Measurements from ENCODE around the gene CCL16.

DNA sequence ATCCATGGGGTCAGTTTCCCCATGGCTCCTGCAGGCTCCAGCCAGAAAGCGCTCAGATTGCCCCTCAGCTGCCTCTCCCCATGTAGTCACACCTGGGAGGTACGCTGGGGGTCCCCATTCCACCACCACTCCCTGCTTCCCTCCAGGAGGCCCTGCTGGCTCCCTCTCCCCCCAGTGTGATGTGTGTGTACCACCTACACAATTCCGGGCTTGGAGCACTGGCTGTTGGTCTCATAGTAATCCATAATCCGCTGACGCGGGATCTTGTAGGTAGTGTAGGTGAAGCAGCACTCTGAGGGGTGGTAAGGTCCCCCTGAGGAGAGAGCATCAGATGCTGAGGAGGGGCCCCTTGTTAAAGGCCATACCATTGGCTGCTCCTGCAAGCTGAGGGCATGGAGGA lies 2.8 kb upstream of the CCL16 start:
- TF ChIP-seq CHD1 (IDR thresholded peaks at IDR 0.05; ENCODE audit: low read depth, low read length) (no peak), YY1 (IDR thresholded peaks at IDR 0.05; ENCODE audit: low read depth, low read length) (no peak), ZNF274 (IDR thresholded peaks at IDR 0.05; ENCODE audit: borderline replicate concordance, extremely low read depth, low read length) (no peak), POLR2A (IDR thresholded peaks at IDR 0.05; ENCODE audit: control extremely low read depth in 1 of 2, low read depth in 2 of 2, low read length in 2 of 2) (no peak), BRCA1 (IDR thresholded peaks at IDR 0.05; ENCODE audit: low read depth, low read length) (no peak), POLR2AphosphoS5 (IDR thresholded peaks at IDR 0.05; ENCODE audit: low read depth, low read length) (no peak), CTCF (IDR thresholded peaks at IDR 0.05; ENCODE audit: control extremely low read depth in 1 of 3, insufficient read depth in 1 of 3, low read depth in 1 of 3, low read length in 3 of 3) (no peak), CEBPB (IDR thresholded peaks at IDR 0.05; ENCODE audit: low read depth, low read length) (no peak)

All from H1 (cell line).